Sigmoid colon (tissue), 4 donors: ENCODE results near the gene ZYG11B.

Experiments
- CTCF ChIP-seq, 4 experiments: fragments of 450-650 bp in 3 of 4; fragments of 200-600 bp in 1 of 4; IDR thresholded peaks; one replicate each; pipeline ENCODE4 v1.5.1; 2016 to 2019; ENCODE audit warnings: antibody characterized with exemption in 4 of 4, mild to moderate bottlenecking in 3 of 4, moderate library complexity in 2 of 4
- EP300 ChIP-seq, 4 donors: sonication (generic); formaldehyde crosslinking; IDR thresholded peaks; one replicate each; pipeline ENCODE4 v1.6.1; 2017; ENCODE audit warnings: antibody characterized with exemption in 4 of 4
- POLR2AphosphoS5 ChIP-seq, 4 donors: sonication (generic); formaldehyde crosslinking; IDR thresholded peaks; one replicate each; pipeline ENCODE4 v1.6.1; 2017; ENCODE audit warnings: antibody characterized with exemption in 4 of 4

- TF ChIP-seq CTCF (IDR thresholded peaks at IDR 0.05) (no peak), EP300 (IDR thresholded peaks at IDR 0.05) (no peak), POLR2AphosphoS5 (IDR thresholded peaks at IDR 0.05) (no peak)
Measured at GRCh38 chr1:52876843-52877242, 150.6 kb downstream of the ZYG11B start.
